SKM-1 (cell line): ENCODE measurements around the gene SYT5.
"Not testable (repeated sequence)": the region's sequence is repeated elsewhere in the genome, so short reads cannot be mapped to it uniquely, and the experiment has no call there.

Source experiments
- DNase-seq: peaks from one replicate; lab custom pipeline; 2025; ENCODE audit not compliant: unreplicated experiment; lab: John Stamatoyannopoulos, UW

SYT5 gene

GRCh38 chr19:55179606-55180484 is at the start of gene SYT5:
Gene SYT5, minus strand, starts transcription at chr19:55180289. Its CDS starts 1,248 bp downstream, at chr19:55179041.
- no peak for DNase-seq

- DNase-seq: no peak
These were observed 49.7 kb upstream of the SYT5 start for GRCh38 chr19:55229789-55230182.

- DNase-seq: no peak
These were observed 49.2 kb upstream of the SYT5 start for GRCh38 chr19:55229145-55229788.

DNA sequence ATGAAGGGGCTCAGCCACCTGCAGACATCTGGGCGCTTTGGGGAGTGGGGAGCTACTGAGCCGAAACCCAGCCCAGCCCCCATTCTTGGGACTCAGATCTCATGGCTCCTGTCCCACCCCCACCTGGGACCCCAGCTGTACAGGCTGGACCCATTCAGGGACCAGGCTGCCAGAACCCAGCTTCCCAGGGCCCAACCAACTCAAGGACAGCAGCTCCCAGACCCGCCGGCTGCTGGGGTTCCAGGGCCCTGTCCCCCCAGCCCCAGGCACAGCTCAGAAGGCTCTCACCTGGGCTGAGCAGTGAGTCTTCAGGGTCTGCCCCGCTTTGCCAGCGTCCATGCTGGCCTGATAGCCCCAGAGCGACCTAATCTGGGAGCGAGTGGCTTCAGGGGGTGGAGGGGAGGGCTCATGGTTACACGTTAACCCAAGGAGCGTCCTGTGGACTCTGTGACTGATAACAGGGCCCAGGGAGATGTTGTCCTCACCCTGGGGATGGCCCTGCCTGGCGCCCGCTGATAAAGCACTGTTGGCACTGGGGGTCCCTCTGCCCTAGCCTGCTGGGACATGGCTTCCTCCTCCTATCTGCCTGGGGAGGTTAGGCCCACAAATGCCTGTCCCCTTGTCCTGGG is 48.4 kb upstream of the SYT5 start, which contains the start of gene TMEM86B:
Gene TMEM86B, minus strand, starts transcription at position 361 of the 629 bp plus-strand sequence. Its CDS starts 22 bp downstream, at position 339.
- DNase-seq: no peak

- DNase-seq: no peak
These were observed 47.9 kb upstream of the SYT5 start for GRCh38 chr19:55228015-55228391.

GRCh38 chr19:55227241-55228014 is 47.3 kb upstream of the SYT5 start:
- DNase-seq: no peak

DNA sequence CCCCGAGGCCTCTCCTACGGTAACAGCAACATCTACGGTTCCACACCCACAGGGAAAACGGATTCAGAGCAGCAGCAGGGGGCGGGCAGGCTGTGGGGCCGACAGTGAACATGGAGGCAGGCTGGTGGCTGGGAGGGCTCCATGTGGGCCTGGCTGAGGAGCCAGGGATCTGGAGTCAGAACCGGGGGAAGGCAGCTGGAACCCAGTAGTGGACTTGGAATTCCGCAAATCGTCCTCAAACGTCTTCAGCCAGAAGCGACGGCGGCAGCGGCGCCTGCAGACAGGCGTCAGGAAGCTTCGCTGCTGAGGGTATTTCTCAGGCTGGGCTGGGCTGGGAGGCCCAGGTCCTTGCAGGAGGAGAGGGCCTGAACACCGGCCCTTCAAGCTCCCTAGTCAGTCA is 46.7 kb upstream of the SYT5 start:
- no peak for DNase-seq

GRCh38 chr19:55226273-55226672 is 46.2 kb upstream of the SYT5 start:
- DNase-seq: no peak

DNA sequence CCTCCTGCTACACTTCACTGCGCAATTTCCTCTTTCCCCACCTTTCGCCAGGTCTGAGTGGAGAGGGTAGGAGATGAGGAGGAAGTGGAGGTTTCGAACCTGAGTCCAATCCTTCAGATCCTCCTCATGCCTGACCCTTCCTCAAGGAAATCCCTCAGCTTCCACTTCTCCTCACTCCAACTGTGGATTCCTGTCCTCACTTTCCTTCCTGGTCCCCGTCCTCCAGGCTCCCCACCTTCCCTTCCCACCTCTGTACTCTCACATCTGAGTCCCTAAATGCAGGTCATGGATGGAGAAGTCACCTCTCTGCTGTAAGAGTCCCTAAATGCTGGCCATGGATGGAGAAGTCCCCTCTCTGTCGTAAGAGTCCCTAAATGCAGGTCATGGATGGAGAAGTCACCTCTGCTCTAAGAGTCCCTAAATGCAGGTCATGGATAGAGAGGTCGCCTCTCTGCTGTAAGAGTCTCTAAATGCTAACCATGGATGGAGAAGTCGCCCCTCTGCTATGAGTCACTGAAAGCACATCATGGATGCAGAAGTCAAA is 45.4 kb upstream of the SYT5 start:
- no peak for DNase-seq

DNA sequence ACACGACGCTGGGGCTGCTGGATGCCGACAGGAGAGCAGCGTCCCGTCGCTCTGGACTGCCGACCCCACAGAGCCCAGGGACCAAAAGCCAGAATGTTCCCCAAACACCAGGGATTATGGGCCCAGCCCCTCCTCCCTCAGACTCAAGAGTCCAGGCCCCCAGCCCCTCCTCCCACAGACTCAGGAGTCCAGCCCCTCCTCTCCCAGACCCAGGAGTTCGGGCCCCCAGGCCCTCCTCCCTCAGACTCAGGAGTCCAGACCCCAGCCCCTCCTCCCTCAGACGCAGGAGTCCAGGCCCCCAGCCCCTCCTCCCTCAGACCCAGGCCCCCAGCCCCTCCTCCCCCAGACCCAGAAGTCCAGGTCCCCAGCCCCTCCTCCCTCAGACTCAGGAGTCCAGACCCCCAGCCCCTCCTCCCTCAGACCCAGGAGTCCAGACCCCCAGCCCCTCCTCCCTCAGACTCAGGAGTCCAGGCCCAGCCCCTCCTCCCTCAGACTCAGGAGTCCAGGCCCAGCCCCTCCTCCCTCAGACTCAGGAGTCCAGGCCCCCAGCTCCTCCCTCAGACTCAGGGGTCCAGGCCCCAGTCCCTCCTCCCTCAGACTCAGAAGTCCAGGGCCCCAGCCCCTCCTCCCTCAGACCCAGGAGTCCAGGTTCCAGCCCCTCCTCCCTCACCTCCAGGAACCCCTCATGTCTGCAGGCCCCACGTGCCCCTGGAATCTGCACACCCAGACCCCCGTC is 44.8 kb upstream of the SYT5 start:
- DNase-seq: not testable (repeated sequence)

- no peak for DNase-seq
These were observed 44.1 kb upstream of the SYT5 start for GRCh38 chr19:55224038-55224665.

- no peak for DNase-seq
These were observed 43.4 kb upstream of the SYT5 start for GRCh38 chr19:55223291-55224037.

DNA sequence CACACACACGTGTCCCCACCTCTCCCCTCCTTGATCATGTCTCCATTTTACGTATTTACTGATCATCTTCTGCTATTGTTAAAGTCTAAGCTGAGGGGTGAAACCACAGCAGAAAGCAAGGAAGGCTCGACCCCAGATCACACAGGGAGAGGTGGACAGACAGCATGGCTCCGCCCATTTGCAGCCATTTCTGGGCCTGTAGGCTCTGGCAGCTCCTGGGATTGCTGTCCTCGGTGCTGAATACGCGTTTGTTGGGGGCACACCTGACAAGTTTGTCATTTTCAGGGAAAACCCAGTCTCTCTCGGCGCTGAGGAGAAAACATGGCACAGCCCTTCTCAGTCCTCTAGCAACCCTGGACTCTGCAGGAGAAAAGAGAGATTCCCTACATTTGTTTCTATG is 40.4 kb upstream of the SYT5 start:
- DNase-seq: no peak

DNA sequence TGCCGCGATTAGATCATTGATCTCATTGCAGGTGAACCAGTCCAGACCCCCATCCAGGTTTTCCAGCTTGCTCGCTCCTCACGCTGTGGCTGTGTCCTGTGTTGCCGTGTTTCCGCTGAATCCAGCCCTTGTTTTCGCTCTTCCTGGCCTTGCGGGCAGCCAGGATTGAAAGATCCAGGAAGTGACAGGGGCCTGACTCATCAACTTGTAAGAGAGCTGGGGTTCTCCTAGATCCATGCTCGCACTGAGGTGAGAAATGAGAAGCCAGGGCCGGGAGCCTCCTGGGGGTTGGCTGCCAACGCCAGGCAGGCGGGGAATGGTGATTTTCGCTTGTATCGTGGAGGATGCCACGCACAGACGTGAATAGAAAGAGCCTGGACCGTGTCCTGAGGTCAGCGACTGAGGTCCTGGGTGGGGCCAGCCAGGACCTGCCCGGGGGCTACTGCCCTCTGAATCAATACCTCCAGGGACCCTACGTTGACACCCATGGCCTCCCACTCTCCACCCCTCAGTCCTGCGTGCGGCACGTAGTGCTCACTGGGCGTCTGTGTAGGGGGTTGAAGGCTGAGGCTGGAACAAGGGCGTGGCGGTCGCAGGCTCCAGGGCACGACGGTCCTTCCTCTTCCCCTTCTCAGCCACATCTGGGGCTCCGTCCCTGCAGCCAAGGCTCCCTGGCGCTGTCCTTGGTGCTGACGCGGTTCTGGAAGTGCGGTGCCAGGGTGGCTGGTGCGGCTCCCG is 36.5 kb upstream of the SYT5 start:
- DNase-seq: peak; percentile 83

- no peak for DNase-seq
These were observed 33.5 kb upstream of the SYT5 start for GRCh38 chr19:55213547-55213946.

DNA sequence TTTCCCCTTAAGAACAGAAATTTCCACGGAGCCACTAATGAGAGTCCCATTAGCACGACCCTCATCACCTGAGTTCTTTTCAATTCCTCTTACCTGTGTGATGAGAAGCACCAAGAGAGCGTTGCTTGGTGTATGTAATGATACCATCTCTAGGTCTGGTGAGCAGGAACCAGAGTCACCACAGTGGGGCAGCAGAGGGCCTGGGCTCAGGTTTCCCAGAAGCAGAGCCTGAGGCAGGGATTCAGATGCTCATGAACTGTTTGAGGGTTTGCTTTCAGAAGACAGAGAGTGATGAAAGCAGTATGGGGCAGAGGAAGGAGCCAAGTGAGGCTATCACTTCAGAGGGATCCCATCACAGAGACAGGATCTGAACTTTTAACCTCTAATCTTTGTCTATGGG is 32.4 kb upstream of the SYT5 start:
- no peak for DNase-seq

GRCh38 chr19:55209693-55210472 is 29.8 kb upstream of the SYT5 start:
- no peak for DNase-seq
